Panc1 (cell line): ENCODE measurements around the gene USP44. TPM values are rescaled to one million over a fixed set of nuclear protein-coding genes. Genes with fewer than 3 reads are reported as not detected.

Experiments
- ATAC-seq: fragments of 200-7000 bp; cut with Tn5 transposase; 2 replicates; pipeline ENCODE4 v1.9.1; 2020; ENCODE audit warnings: mild to moderate bottlenecking, moderate library complexity
- BruUV-seq: library from RNA; stranded (reverse); fragments of 400-500 nt; replicated peaks from 2 replicates; lab custom pipeline; 2021; lab: Mats Ljungman, UMichigan
- CTCF ChIA-PET: fragments of 300-600 bp; sonication (Branson Sonifier 250); formaldehyde crosslinking; loops from one replicate; lab custom pipeline; 2022; ENCODE audit warnings: antibody characterized with exemption; lab: Charles Lee
- POLR2A ChIA-PET: fragments of 300-600 bp; sonication (Branson Sonifier 250); formaldehyde crosslinking; loops from one replicate; lab custom pipeline; 2022; ENCODE audit warnings: antibody characterized with exemption; lab: Charles Lee
- DNase-seq: peaks from one replicate; pipeline ENCODE4 v3.0.0-alpha.2; 2010; ENCODE audit warnings: low read depth, low spot score
- H3K27ac ChIP-seq: 2 replicates; pipeline ENCODE4 v1.5.1; 2011; ENCODE audit warnings: mild to moderate bottlenecking, low read length, inconsistent platforms
- H3K27me3 ChIP-seq: fragments of 200-500 bp; sonication (Bioruptor generic); 2 replicates; pipeline ENCODE4 v1.6.0; 2014; ENCODE audit warnings: low read length, inconsistent platforms; ENCODE audit not compliant: control insufficient read depth, insufficient read depth
- H3K36me3 ChIP-seq: fragments of 200-500 bp; sonication (Bioruptor generic); 2 replicates; pipeline ENCODE4 v1.5.1; 2014; ENCODE audit warnings: inconsistent platforms, mild to moderate bottlenecking, low read length, moderate library complexity; ENCODE audit not compliant: control insufficient read depth, insufficient read depth
- H3K4me1 ChIP-seq: 2 replicates; pipeline ENCODE4 v1.5.1; 2011; ENCODE audit warnings: inconsistent platforms, mild to moderate bottlenecking, low read length, moderate library complexity; ENCODE audit not compliant: control insufficient read depth, insufficient read depth
- H3K4me3 ChIP-seq, 2 experiments: 2 replicates each; pipeline ENCODE4 v1.5.1; 2011 to 2012; ENCODE audit warnings: low read depth in 2 of 2, low read length in 2 of 2, mild to moderate bottlenecking in 2 of 2, inconsistent platforms in 1 of 2, moderate library complexity in 1 of 2
- H3K9me3 ChIP-seq: fragments of 200-500 bp; sonication (Bioruptor generic); 2 replicates; pipeline ENCODE4 v1.5.1; 2014; ENCODE audit warnings: low read depth, mild to moderate bottlenecking, inconsistent platforms, low read length, moderate library complexity; ENCODE audit not compliant: control insufficient read depth, insufficient read depth
- POLR2AphosphoS5 ChIP-seq: IDR thresholded peaks from 2 replicates; pipeline ENCODE4 v1.6.1; 2012; ENCODE audit warnings: mild to moderate bottlenecking, low read depth, low read length, moderate library complexity
- SIN3A ChIP-seq: IDR thresholded peaks from 2 replicates; pipeline ENCODE4 v1.6.1; 2012; ENCODE audit warnings: low read depth, mild to moderate bottlenecking, low read length, moderate library complexity, borderline replicate concordance; ENCODE audit not compliant: insufficient read depth
- TCF7L2 ChIP-seq: IDR thresholded peaks from 2 replicates; pipeline ENCODE4 v1.6.1; 2011; ENCODE audit warnings: mild to moderate bottlenecking, low read depth, low read length, inconsistent platforms
- in situ Hi-C: cut with HindIII; loops from 2 replicates; pipeline ENCODE4 v1.10.0; 2016; ENCODE audit warnings: low sequenced_read_pairs, low pct_unique_long_range_greater_than_20kb
- intact Hi-C: fragments of 100-400 bp; cut with micrococcal nuclease; formaldehyde crosslinking; loops from one replicate; pipeline ENCODE4 v1.10.0; 2022; ENCODE audit not compliant: unreplicated experiment
- total RNA-seq: library from RNA; stranded (reverse); gene quantifications from one replicate; pipeline ENCODE4 v1.2.1, GENCODE V29; 2021; ENCODE audit not compliant: unreplicated experiment
- TF ChIP-seq, protein P1 (sequence below): fragments of 450-650 bp; IDR thresholded peaks from 2 replicates; pipeline ENCODE4 v1.5.1; 2017; ENCODE audit warnings: mild to moderate bottlenecking
- TF ChIP-seq, protein P2 (sequence below), 2 experiments: IDR thresholded peaks; 2 replicates each; pipeline ENCODE4 v1.6.1; 2011 to 2012; ENCODE audit warnings: low read depth in 2 of 2, control low read depth in 1 of 2, low read length in 1 of 2, mild to moderate bottlenecking in 1 of 2, moderate library complexity in 1 of 2; ENCODE audit not compliant: insufficient read depth in 1 of 2

The USP44 gene
- total RNA-seq, 1 experiment from 2014 or later: 0.10 TPM

DNA sequence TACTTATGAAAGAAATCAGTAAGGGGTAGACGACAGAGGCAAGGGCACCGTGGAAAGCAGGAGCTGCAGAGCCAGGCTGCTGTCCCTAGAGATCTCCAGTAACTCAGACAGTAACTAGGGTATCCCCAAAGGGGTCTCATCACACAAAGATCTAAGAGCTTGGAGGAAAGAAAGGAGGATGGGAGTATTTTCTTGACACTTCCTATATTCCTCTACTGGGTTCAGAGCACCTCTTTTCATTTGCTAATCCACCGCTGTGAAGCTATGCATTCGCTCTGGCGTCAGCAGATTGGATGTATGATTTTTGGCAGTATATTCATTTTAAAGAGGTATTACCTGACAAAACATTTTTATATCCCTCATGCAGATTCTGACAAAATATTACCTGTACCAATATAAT is 12.6 kb downstream of the USP44 start:
- H3K27me3 ChIP-seq: no peaks in the 10 kb centered on the region
- H3K4me1 ChIP-seq: peaks cover 4% of the 10 kb centered on the region
- DNase-seq (no peak), ATAC-seq (no peak)
- ChIA-PET POLR2A (interaction anchor here (0.7 kb wide), 1 partner anchor 179 kb away, joined by 7 read pairs; no protein-coding TSS in a partner anchor), CTCF (interaction anchor here (0.7 kb wide), 1 partner anchor 10 kb away, joined by 3 read pairs; no protein-coding TSS in a partner anchor)
- H3K4me3 ChIP-seq: no peak overlapping the region
- in situ Hi-C loops (no loop called here), intact Hi-C loops (loop anchor here (10.0 kb wide), 2 partner anchors 224 to 424 kb away; no protein-coding TSS in a partner anchor)
- H3K27ac ChIP-seq: no peak overlapping the region
- no peaks in the 10 kb centered on the region for H3K9me3 ChIP-seq
- TF ChIP-seq TCF7L2: no peak
- TF ChIP-seq, protein P1, sequence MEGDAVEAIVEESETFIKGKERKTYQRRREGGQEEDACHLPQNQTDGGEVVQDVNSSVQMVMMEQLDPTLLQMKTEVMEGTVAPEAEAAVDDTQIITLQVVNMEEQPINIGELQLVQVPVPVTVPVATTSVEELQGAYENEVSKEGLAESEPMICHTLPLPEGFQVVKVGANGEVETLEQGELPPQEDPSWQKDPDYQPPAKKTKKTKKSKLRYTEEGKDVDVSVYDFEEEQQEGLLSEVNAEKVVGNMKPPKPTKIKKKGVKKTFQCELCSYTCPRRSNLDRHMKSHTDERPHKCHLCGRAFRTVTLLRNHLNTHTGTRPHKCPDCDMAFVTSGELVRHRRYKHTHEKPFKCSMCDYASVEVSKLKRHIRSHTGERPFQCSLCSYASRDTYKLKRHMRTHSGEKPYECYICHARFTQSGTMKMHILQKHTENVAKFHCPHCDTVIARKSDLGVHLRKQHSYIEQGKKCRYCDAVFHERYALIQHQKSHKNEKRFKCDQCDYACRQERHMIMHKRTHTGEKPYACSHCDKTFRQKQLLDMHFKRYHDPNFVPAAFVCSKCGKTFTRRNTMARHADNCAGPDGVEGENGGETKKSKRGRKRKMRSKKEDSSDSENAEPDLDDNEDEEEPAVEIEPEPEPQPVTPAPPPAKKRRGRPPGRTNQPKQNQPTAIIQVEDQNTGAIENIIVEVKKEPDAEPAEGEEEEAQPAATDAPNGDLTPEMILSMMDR: no peak
- H3K36me3 ChIP-seq: no peaks in the 10 kb centered on the region
- BruUV-seq: no TSS peak

DNA sequence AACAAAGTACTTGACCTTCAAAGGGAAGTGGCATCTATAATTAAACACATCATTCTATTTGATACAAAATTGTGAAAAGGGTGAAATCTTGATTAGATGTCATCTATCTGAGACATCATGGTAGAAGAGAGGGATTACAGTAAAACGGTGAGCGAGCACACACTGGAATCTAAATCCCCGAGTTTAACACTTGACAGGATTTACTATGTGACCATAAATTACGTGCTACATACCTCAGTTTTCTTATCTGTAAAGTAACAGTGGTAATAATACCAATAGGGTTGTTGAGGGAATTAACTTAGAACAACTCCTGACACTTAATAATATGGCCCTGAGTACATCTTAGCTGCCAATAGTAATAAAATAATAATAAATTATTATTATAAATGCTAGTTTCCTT is 13.3 kb downstream of the USP44 start:
- Histone ChIP-seq H3K9me3 (no peaks in the 10 kb centered on the region), H3K27ac (no peak overlapping the region), H3K27me3 (no peaks in the 10 kb centered on the region; the same call in 1 of the 2 replicates), H3K4me3 (no peak overlapping the region), H3K4me1 (peaks cover 9% of the 10 kb centered on the region), H3K36me3 (no peaks in the 10 kb centered on the region)
- ATAC-seq: no peak
- POLR2A ChIA-PET: interaction anchor here (0.7 kb wide), 1 partner anchor 292 kb away, joined by 6 read pairs; no protein-coding TSS in a partner anchor
- CTCF ChIA-PET: no interaction called here
- BruUV-seq: no TSS peak
- TF ChIP-seq, protein P2, sequence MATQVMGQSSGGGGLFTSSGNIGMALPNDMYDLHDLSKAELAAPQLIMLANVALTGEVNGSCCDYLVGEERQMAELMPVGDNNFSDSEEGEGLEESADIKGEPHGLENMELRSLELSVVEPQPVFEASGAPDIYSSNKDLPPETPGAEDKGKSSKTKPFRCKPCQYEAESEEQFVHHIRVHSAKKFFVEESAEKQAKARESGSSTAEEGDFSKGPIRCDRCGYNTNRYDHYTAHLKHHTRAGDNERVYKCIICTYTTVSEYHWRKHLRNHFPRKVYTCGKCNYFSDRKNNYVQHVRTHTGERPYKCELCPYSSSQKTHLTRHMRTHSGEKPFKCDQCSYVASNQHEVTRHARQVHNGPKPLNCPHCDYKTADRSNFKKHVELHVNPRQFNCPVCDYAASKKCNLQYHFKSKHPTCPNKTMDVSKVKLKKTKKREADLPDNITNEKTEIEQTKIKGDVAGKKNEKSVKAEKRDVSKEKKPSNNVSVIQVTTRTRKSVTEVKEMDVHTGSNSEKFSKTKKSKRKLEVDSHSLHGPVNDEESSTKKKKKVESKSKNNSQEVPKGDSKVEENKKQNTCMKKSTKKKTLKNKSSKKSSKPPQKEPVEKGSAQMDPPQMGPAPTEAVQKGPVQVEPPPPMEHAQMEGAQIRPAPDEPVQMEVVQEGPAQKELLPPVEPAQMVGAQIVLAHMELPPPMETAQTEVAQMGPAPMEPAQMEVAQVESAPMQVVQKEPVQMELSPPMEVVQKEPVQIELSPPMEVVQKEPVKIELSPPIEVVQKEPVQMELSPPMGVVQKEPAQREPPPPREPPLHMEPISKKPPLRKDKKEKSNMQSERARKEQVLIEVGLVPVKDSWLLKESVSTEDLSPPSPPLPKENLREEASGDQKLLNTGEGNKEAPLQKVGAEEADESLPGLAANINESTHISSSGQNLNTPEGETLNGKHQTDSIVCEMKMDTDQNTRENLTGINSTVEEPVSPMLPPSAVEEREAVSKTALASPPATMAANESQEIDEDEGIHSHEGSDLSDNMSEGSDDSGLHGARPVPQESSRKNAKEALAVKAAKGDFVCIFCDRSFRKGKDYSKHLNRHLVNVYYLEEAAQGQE (IDR thresholded peaks at IDR 0.05; ENCODE audit: insufficient read depth in 1 of 2, low read depth in 2 of 2, low read length in 1 of 2): no peak
- no peak for TF ChIP-seq TCF7L2
- TF ChIP-seq POLR2AphosphoS5: no peak
- TF ChIP-seq, protein P1: no peak
- no peak for TF ChIP-seq SIN3A
- no peak for DNase-seq
- in situ Hi-C loops (no loop called here), intact Hi-C loops (loop anchor here (10.0 kb wide), 2 partner anchors 223 to 423 kb away; no protein-coding TSS in a partner anchor)
